ENCODE data around the gene ATP5PB.

The ATP5PB gene

DNA sequence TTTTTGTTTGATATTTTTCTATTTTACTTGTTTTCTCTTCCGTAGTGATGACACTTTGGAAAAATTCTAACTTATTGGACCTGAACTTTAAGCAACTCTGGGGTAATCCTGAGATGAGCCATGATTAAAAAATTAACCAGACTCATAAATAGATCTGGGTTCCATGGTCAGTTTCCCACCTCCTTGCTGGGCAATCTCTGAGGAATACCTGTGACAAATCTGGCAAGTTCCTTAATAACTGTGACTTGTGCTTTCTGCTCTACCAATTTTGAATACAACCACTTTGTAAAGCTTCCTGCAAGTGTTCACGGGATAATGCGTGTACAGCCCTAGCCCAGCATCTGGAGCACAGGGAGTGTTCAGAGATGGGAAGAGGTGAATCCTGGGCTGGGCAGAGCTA, 25.0 kb upstream of the ATP5PB start:
- Mint-ChIP-seq H3K4me3 (no peak overlapping the region), H3K9me3 (no peaks in the 10 kb centered on the region), H3K36me3 (peaks cover 16% of the 10 kb centered on the region), H3K27me3 (peaks cover 1% of the 10 kb centered on the region), H3K27ac (no peak overlapping the region), H3K4me1 (peaks cover 4% of the 10 kb centered on the region)
- DNase-seq (ENCODE audit: low spot score in 2 of 2) (no peak), ATAC-seq (ENCODE audit: low read depth) (no peak)

DNA sequence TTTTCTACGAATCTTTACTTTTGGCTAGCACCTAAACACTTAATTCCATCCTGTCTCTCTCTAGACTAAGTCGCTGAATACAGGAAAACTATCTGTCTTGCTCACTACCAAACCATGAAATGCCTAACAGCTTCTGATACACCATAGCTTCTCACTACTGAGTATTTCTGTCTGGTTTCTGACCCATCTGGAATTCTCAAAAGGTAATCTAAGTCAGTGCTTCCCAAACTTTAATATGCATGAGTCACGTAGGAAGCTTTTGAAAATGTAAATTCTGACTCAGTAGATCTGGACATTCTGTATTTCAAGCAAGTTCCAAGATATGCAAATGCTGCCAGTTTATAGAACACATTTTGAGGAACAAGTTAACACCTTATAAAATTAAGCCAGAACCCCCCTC, 12.5 kb upstream of the ATP5PB start:
- Mint-ChIP-seq H3K4me3 (no peak overlapping the region), H3K27me3 (no peaks in the 10 kb centered on the region), H3K36me3 (peaks cover 14% of the 10 kb centered on the region), H3K4me1 (peaks cover 7% of the 10 kb centered on the region), H3K9me3 (no peaks in the 10 kb centered on the region), H3K27ac (peak overlapping the region; percentile 7)
- no peak for DNase-seq (ENCODE audit: low spot score in 2 of 2)
- no peak for ATAC-seq (ENCODE audit: low read depth)

DNA sequence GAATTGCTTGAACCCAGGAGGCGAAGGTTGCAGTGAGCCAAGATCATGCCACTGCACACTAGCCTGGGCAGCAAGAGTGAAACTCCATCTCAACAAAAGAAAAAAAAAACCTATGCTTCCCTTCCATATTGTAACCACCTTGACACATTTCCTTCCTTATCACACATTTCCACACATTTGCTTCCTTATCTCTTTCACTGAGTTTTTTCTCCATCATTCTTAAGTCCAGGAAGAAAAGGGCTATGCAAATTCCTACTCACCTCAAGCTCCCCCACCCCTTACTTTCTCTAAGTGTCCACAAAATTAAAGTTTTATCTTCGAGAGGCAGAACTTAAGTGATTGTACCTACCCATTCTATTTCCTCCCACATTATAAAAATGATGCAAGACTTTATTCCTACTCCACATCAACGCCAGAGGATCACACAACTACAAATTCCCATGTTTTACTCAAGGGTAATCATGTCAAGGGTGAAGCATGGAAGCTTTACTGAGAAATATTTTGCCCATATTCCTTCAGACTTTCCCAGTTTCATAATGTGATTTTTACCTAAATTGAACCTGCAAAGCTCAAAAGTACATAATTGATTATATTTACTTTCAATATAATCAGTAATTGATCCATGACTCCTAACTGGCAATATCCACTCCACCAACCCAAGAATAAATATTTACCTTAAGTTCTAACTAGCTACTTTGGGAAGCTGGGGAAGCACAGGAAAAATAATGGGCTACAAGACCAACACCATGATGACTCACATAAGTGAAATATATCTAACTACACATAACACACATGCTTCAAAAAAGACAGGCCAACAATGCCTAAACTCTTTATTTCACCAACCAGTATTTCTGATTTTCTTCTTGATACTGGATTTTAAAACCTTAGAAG, 9.6 kb upstream of the ATP5PB start:
- Mint-ChIP-seq H3K27me3 (no peaks in the 10 kb centered on the region), H3K36me3 (peaks cover 25% of the 10 kb centered on the region), H3K9me3 (no peaks in the 10 kb centered on the region), H3K4me1 (peaks cover 10% of the 10 kb centered on the region), H3K27ac (peak overlapping the region; percentile 32), H3K4me3 (no peak overlapping the region)
- no peak for DNase-seq (ENCODE audit: low spot score in 2 of 2)
- no peak for ATAC-seq (ENCODE audit: low read depth)

DNA sequence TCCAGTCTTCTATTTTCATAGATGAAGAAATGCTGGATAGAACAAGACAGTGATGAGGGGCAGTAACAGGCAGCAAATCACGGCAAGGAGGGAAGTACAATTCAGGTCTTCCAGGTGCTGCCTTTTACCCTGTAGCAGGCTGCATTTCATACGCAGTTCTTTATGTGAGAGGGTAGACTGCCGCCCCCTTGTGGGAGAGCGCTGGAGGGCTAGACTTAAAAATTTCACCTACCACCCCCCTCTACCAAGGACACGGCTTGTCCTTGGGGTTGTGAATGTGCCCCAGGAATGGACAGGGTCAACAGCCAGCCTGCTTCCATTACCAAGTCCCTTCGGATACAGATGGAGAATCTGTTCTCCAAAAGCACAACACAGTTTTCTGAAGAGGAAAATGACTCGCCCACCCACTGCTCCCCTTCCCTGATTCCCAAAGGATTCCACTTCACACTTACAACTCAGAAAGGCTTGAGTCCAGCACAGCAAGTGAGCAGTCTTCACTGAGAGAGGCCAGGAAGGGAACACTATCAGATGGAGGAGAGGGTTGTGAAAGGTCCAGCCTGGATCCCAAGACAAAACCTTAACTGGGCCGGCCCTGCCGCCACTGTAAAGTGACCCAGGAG, 7.6 kb upstream of the ATP5PB start:
- H3K36me3 Mint-ChIP-seq = peaks cover 32% of the 10 kb centered on the region
- H3K4me3 Mint-ChIP-seq = no peak overlapping the region
- H3K27me3 Mint-ChIP-seq = no peaks in the 10 kb centered on the region
- ATAC-seq (ENCODE audit: low read depth) = peak; percentile 98
- H3K9me3 Mint-ChIP-seq = no peaks in the 10 kb centered on the region
- peak overlapping the region; percentile 88 for H3K27ac Mint-ChIP-seq
- peak; percentile 69 for DNase-seq (ENCODE audit: low spot score in 2 of 2)
- H3K4me1 Mint-ChIP-seq = peaks cover 17% of the 10 kb centered on the region

DNA sequence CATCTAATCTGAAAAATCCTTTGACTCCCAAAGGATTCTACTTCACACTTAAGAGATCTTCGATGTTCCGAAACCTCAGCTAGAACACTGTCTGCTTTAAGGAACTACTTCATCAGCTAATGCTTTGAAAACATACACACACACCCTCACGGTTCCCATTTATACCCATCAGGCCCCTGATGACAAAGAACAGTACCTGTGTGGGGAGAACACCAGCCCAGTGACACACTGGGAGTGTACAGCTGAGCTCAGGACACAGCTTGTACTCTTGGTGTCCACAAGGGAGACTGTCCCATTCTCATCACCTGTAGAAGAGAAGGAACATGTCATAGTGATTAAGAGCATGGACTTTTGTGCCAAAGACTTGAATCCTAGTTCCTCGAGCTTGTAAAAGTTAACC, 6.8 kb upstream of the ATP5PB start:
- ATAC-seq (ENCODE audit: low read depth) = no peak
- Mint-ChIP-seq H3K4me3 (no peak overlapping the region), H3K27ac (peak overlapping the region; percentile 88), H3K36me3 (peaks cover 32% of the 10 kb centered on the region), H3K27me3 (no peaks in the 10 kb centered on the region), H3K9me3 (no peaks in the 10 kb centered on the region), H3K4me1 (peaks cover 23% of the 10 kb centered on the region)
- no peak for DNase-seq (ENCODE audit: low spot score in 2 of 2)

DNA sequence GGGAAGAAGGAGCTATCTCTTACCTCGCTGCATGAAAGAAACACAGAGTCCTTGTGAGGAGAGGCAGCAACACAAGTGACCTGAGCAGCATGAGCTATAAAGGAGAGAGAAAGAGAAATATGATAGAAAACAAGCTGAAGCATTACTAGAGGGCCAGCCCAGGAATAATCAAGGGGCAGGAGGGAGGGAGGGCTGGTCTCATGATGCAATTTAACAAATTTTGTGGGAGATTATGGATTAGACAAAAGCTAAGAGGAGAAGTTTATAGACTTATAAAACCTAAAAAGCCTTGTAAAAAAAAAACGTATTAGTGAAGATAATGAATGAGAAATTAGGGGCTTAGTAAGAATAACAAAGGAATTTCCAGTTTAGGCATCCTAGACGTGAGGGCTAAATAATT, 5.2 kb upstream of the ATP5PB start:
- ATAC-seq (ENCODE audit: low read depth) (no peak), DNase-seq (ENCODE audit: low spot score in 2 of 2) (no peak)
- no peaks in the 10 kb centered on the region for H3K27me3 Mint-ChIP-seq
- H3K27ac Mint-ChIP-seq = peak overlapping the region; percentile 22
- H3K9me3 Mint-ChIP-seq = no peaks in the 10 kb centered on the region
- H3K36me3 Mint-ChIP-seq = peaks cover 28% of the 10 kb centered on the region
- no peak overlapping the region for H3K4me3 Mint-ChIP-seq
- H3K4me1 Mint-ChIP-seq = peaks cover 33% of the 10 kb centered on the region

DNA sequence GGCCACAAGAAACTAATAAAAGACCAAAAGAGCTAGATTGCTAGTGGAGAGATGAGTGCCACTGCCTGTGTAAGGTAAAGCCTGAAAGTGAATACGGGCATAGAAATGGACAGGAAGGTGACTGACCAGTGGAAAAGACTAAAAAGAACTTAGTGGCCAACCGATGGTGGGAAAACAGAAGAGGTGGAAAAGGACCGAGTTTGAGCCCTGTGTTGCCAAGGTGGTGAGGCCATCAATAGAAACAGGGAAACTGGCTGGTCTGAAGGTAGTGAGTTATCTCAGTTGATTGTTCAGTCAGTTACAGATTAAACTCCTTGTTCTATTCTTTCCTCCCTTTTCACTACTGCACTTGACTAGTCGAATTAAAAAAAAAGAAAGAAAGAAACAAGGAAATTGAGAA, 2.7 kb upstream of the ATP5PB start:
- Mint-ChIP-seq H3K27ac (peak overlapping the region; percentile 43), H3K4me1 (peaks cover 47% of the 10 kb centered on the region), H3K27me3 (no peaks in the 10 kb centered on the region)

DNA sequence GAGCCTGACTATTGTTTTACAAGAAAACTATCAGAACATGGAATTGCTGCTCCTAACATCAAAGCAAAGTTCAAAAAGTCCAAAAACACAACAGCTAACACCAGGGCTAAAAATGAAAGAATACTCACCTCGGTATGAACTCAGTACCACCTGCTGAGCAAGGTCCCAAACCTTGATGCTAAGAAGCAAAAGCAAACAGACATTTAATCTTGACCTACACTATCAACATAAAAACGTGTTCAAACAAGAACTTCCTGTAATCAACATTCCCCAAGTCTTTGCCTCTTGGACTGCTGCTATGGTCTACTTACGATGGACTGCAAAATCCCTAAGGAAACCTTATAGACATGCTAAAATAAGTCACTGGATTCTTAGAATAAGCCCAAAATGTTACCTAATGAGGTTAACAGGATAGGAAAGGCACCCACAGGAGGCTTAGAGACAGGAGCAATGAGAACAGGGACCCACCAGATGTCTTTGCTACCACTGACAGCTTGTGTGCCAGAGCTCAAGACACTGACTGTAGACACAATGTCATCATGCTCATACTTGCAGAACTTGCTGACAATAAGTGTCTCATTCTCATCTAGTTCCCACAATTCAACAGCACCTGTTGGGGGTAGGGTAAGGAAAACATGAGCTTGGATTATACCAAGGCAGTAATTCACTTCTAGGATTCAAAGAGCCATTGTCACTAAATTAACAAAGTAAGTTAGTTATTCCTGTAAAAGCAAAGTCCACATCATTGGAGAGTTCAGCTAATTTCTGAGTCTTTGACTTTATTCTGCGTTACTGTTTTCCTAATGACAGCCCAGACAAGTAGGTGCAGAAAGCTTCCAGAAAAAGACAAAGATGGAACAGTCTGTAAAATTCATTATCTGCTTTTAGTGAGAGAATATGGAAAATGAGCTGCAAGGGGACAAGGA, 2.0 kb upstream of the ATP5PB start:
- no peaks in the 10 kb centered on the region for H3K9me3 Mint-ChIP-seq
- peak overlapping the region; percentile 100 for H3K4me3 Mint-ChIP-seq
- DNase-seq (ENCODE audit: low spot score in 2 of 2) = no peak
- no peaks in the 10 kb centered on the region for H3K27me3 Mint-ChIP-seq
- ATAC-seq (ENCODE audit: low read depth) = no peak
- H3K4me1 Mint-ChIP-seq = peaks cover 44% of the 10 kb centered on the region
- peak overlapping the region; percentile 100 for H3K27ac Mint-ChIP-seq
- H3K36me3 Mint-ChIP-seq = peaks cover 31% of the 10 kb centered on the region

More for the DNA sequence above, 2.7 kb upstream of the ATP5PB start:
- no peaks in the 10 kb centered on the region for H3K9me3 Mint-ChIP-seq
- no peak overlapping the region for H3K4me3 Mint-ChIP-seq
- DNase-seq (ENCODE audit: low spot score in 2 of 2) (no peak), ATAC-seq (ENCODE audit: low read depth) (no peak)
- H3K36me3 Mint-ChIP-seq = peaks cover 28% of the 10 kb centered on the region

DNA sequence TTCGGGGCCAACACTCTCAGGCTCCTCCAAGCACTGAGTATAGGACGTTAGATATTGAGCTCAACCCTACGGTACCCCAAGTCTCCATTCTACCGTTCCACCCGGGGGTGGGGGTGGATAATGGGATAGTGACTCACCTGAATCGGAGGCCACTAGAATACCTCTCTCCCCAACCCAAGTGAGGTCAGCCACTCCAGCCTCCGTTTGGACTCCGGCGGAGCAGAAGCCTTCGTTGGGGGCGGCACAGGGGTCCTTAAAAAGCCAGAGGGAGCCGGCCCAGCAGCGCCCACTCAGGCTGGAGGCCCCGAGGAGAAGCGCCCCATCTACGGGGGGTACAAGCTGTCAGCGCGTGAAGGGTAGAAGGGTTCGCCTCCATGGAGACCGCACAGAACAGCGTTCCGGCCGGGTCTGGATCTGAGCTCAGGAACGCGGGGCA, 764 bp upstream of the ATP5PB start:
- DNase-seq (ENCODE audit: low spot score in 2 of 2) (no peak), ATAC-seq (ENCODE audit: low read depth) (peak; percentile 27)
- Mint-ChIP-seq H3K4me3 (peak overlapping the region; percentile 100), H3K27ac (peak overlapping the region; percentile 100), H3K36me3 (peaks cover 27% of the 10 kb centered on the region), H3K9me3 (no peaks in the 10 kb centered on the region), H3K27me3 (no peaks in the 10 kb centered on the region), H3K4me1 (peaks cover 46% of the 10 kb centered on the region)

DNA sequence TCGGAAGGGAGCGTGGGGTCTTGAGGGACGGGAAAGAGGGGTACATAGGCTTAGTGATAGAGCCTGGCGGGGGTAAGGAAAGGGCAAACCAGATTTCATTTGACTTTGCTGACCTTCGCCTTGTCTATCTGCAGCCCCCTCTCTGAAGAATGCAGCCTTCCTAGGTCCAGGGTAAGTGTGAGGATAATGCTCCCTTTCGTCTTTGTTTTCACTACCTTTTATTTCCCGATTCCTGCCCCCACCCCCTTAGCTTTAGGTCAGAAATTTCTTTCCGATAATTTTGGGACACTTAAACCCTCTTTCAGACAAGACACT, 396 bp downstream of the ATP5PB start:
- Mint-ChIP-seq H3K4me3 (peak overlapping the region; percentile 100), H3K27me3 (no peaks in the 10 kb centered on the region), H3K36me3 (peaks cover 23% of the 10 kb centered on the region), H3K27ac (peak overlapping the region; percentile 100), H3K9me3 (no peaks in the 10 kb centered on the region), H3K4me1 (peaks cover 51% of the 10 kb centered on the region)
- ATAC-seq (ENCODE audit: low read depth) (no peak), DNase-seq (ENCODE audit: low spot score in 2 of 2) (no peak)

DNA sequence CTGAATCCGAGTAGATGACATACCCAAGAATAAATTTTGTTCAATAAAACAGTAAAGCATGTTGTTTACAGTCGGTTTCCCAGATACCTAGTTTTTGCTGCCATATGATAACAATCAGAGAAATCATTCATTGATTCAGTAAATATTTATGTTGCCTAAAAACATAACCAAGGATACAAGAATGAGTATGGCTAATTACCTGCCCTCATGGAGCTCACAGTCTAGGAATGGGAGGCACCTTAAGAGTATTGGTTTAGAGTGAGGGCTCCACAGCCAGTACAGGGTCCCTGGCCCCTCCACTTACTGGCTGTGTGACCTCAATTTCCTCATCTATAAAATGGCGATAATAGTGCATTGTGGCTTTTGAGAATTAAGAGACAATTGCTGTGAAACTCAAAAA, 921 bp downstream of the ATP5PB start:
- Mint-ChIP-seq H3K9me3 (no peaks in the 10 kb centered on the region), H3K27ac (peak overlapping the region; percentile 100), H3K27me3 (no peaks in the 10 kb centered on the region), H3K36me3 (peaks cover 26% of the 10 kb centered on the region), H3K4me1 (peaks cover 55% of the 10 kb centered on the region), H3K4me3 (peak overlapping the region; percentile 100)
- DNase-seq (ENCODE audit: low spot score in 2 of 2) (no peak), ATAC-seq (ENCODE audit: low read depth) (no peak)

DNA sequence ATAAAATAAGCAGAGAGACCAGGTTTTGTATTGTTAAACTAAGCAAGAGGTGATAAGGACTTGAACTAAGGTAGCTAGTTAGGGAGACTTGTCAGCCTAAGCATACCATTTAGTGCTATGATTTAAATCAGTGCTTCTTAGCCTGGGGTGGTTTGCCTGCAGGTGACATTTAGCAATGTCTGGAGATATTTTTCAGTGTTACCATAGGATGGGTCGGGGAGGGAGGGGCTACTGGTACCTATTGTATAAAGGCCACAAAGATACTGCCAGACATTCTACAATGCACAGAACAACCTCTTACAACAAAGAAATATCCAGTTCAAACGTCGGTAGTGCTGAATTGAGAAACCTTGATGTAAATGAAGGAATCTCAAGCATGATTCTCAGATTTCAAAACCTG, 3.3 kb downstream of the ATP5PB start:
- no peaks in the 10 kb centered on the region for H3K9me3 Mint-ChIP-seq
- no peak overlapping the region for H3K4me3 Mint-ChIP-seq
- no peak for ATAC-seq (ENCODE audit: low read depth)
- DNase-seq (ENCODE audit: low spot score in 2 of 2) = no peak
- H3K27ac Mint-ChIP-seq = no peak overlapping the region
- no peaks in the 10 kb centered on the region for H3K27me3 Mint-ChIP-seq
- H3K4me1 Mint-ChIP-seq = peaks cover 48% of the 10 kb centered on the region
- H3K36me3 Mint-ChIP-seq = peaks cover 26% of the 10 kb centered on the region

DNA sequence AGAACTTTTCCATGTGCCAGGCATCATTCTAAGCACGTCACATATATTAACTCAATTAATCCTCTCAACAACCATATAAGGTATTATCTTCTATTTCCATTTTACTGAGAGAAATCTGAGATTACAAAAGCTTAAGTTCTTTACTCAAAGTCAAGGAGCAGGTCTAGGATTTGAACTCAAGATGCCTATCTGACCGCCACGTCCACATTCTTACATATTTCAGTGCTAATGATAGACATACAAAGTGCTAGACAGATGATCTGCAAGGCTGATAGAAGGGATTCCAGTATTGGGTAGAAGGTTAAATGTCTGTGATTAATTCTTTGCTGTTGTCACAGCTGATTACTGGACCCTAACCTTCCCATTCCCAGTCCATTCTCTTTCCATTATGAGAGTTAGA, 4.4 kb downstream of the ATP5PB start:
- Mint-ChIP-seq H3K27me3 (no peaks in the 10 kb centered on the region), H3K9me3 (no peaks in the 10 kb centered on the region)
- ATAC-seq (ENCODE audit: low read depth) = no peak

More for the DNA sequence above, 4.4 kb downstream of the ATP5PB start:
- no peak for DNase-seq (ENCODE audit: low spot score in 2 of 2)
- H3K4me1 Mint-ChIP-seq = peaks cover 39% of the 10 kb centered on the region
- peaks cover 30% of the 10 kb centered on the region for H3K36me3 Mint-ChIP-seq
- no peak overlapping the region for H3K4me3 Mint-ChIP-seq
- H3K27ac Mint-ChIP-seq = no peak overlapping the region

Measured in memory B cell (primary cell).